Kidney (tissue), 14 donors: ENCODE data around the gene ZCCHC14. TPM values are rescaled to one million over a fixed set of nuclear protein-coding genes. Genes with fewer than 3 reads are reported as not detected.

Experiments used
- DNase-seq, 5 donors: peaks; one replicate each; pipeline ENCODE4 v3.0.0-alpha.2; 2013 to 2020
- FAIRE-seq: peaks from 2 replicates; lab custom pipeline; 2012; peaks lifted over from hg19 to GRCh38; lab: Jason Lieb, UNC
- H3K27ac ChIP-seq, 2 donors: one replicate each; pipeline ENCODE4 v1.7.0; 2013; ENCODE audit warnings: low read depth in 2 of 2, low read length in 2 of 2, inconsistent platforms in 1 of 2
- H3K27me3 ChIP-seq: one replicate; pipeline ENCODE4 v1.7.1; 2013; ENCODE audit warnings: low read length, inconsistent platforms; ENCODE audit not compliant: control insufficient read depth, insufficient read depth
- H3K36me3 ChIP-seq, 3 donors: one replicate each; pipeline versions ENCODE4 v1.7.0 to v1.7.1; 2013; ENCODE audit warnings: low read length in 3 of 3, control low read depth in 1 of 3, inconsistent platforms in 1 of 3; ENCODE audit not compliant: insufficient read depth in 3 of 3, control insufficient read depth in 2 of 3
- H3K4me1 ChIP-seq, 3 donors: one replicate each; pipeline versions ENCODE4 v1.7.0 to v1.7.1; 2013; ENCODE audit warnings: low read length in 3 of 3, inconsistent platforms in 1 of 3, low read depth in 1 of 3; ENCODE audit not compliant: control insufficient read depth in 2 of 3, insufficient read depth in 2 of 3
- H3K4me3 ChIP-seq, 3 donors: one replicate each; pipeline versions ENCODE4 v1.7.0 to v1.8.1; 2013; ENCODE audit warnings: low read length in 3 of 3, control low read depth in 1 of 3, inconsistent platforms in 1 of 3
- H3K9ac ChIP-seq, 3 donors: one replicate each; pipeline versions ENCODE4 v1.7.0 to v1.7.1; 2013; ENCODE audit warnings: low read length in 3 of 3, control low read depth in 1 of 3, inconsistent platforms in 1 of 3
- H3K9me3 ChIP-seq, 3 donors: one replicate each; pipeline versions ENCODE4 v1.7.0 to v1.7.1; 2013; ENCODE audit warnings: low read length in 3 of 3, control low read depth in 1 of 3, inconsistent platforms in 1 of 3; ENCODE audit not compliant: control insufficient read depth in 2 of 3, insufficient read depth in 1 of 3
- CTCF ChIP-seq: IDR thresholded peaks from 3 replicates; pipeline ENCODE4 v1.5.1; 2012; ENCODE audit warnings: mild to moderate bottlenecking, moderate library complexity, borderline replicate concordance; ENCODE audit not compliant: insufficient read depth; ENCODE audit errors: extremely low read depth
- intact Hi-C: fragments of 100-400 bp; cut with DNase I; formaldehyde crosslinking; loops from one replicate; pipeline ENCODE4 v1.11.1; 2022
- polyA plus RNA-seq: library from polyadenylated mRNA; stranded (reverse); fragments of 350-450 nt; fragmentation: Illumina TruSeq; extraction: RNeasy Lipid Tissue Mini Kit (QIAGEN cat#74804); gene quantifications from one replicate; pipeline ENCODE4 v1.2.3, GENCODE V29; 2014; ENCODE audit warnings: low read depth, low replicate concordance; ENCODE audit not compliant: insufficient read depth
- total RNA-seq: library from RNA; stranded (reverse); fragmentation: NEBNext Ultra II Directional; extraction: Animal tissue kit (Norgen Biotek cat#: 25700); gene quantifications from one replicate; pipeline ENCODE4 v1.2.1, GENCODE V29; 2021
- donor health status: control.
- donor health status: control.
- donor health status: control.
- donor health status: control.
- donor health status: control.
- donor health status: DM: yes; HTN: yes; CAD: no.
- donor health status: Normal renal cell carcinoma (clear cell type).

The ZCCHC14 gene
- total and polyA plus RNA-seq, 2 donors from 2014 or later, result 6.4 to 32.8 TPM

- Histone ChIP-seq H3K4me1 (peaks cover 0 to 3% (median 0%) of the 10 kb centered on the region in 3 donors), H3K4me3 (no peak overlapping the region), H3K36me3 (peaks cover 2 to 63% (median 27%) of the 10 kb centered on the region in 3 donors), H3K27ac (no peak overlapping the region), H3K27me3 (no peaks in the 10 kb centered on the region), H3K9ac (no peak overlapping the region), H3K9me3 (no peaks in the 10 kb centered on the region)
- DNase-seq (no peak), FAIRE-seq (no peak)
- TF ChIP-seq CTCF, result no peak
- intact Hi-C loops, result no loop called here
Measured at GRCh38 chr16:87412371-87412995, 80.3 kb downstream of the ZCCHC14 start.

GRCh38 chr16:87411375-87412271 is 81.2 kb downstream of the ZCCHC14 start:
- no peak overlapping the region for H3K27ac ChIP-seq
- no peak for DNase-seq
- no peak overlapping the region for H3K9ac ChIP-seq
- intact Hi-C loops, result no loop called here
- peaks cover 0 to 4% (median 3%) of the 10 kb centered on the region in 3 donors for H3K4me1 ChIP-seq
- H3K4me3 ChIP-seq, result no peak overlapping the region
- no peaks in the 10 kb centered on the region for H3K27me3 ChIP-seq
- peaks cover 2 to 55% (median 24%) of the 10 kb centered on the region in 3 donors for H3K36me3 ChIP-seq
- no peaks in the 10 kb centered on the region for H3K9me3 ChIP-seq
- no peak for TF ChIP-seq CTCF
- FAIRE-seq, result no peak

- no peak for TF ChIP-seq CTCF
- FAIRE-seq, result no peak
- Histone ChIP-seq H3K36me3 (peaks cover 0 to 49% (median 21%) of the 10 kb centered on the region in 3 donors), H3K4me3 (no peak overlapping the region), H3K9me3 (no peaks in the 10 kb centered on the region), H3K27me3 (no peaks in the 10 kb centered on the region), H3K9ac (no peak overlapping the region), H3K27ac (no peak overlapping the region), H3K4me1 (peaks cover 0 to 4% (median 3%) of the 10 kb centered on the region in 3 donors)
- intact Hi-C loops, result no loop called here
- DNase-seq, result no peak
Measured at GRCh38 chr16:87410968-87411367, 81.9 kb downstream of the ZCCHC14 start.
